HepG2 (cell line): ENCODE results near the gene FDPS. TPM values are rescaled to one million over a fixed set of nuclear protein-coding genes. Genes with fewer than 3 reads are reported as not detected.

ENCODE experiments used
- BRCA1 ChIP-seq: sonication (generic); formaldehyde crosslinking; IDR thresholded peaks from 2 replicates; pipeline ENCODE4 v1.4.0; 2020; ENCODE audit warnings: missing genetic modification reagents
- FOXO4 ChIP-seq: sonication (generic); formaldehyde crosslinking; conservative IDR thresholded peaks from 2 replicates; pipeline ENCODE4 v1.8.1; 2023; ENCODE audit warnings: missing genetic modification reagents
- HDAC2 ChIP-seq: sonication (generic); formaldehyde crosslinking; IDR thresholded peaks from 2 replicates; pipeline ENCODE4 v1.4.0; 2020; ENCODE audit warnings: missing genetic modification reagents
- HIC2 ChIP-seq: sonication (generic); formaldehyde crosslinking; IDR thresholded peaks from 2 replicates; pipeline ENCODE4 v1.9.0; 2022; ENCODE audit warnings: low read depth, missing genetic modification reagents
- KLF16 ChIP-seq, 2 experiments: sonication (generic) in 1 of 2; formaldehyde crosslinking in 1 of 2; IDR thresholded peaks; 2 replicates each; pipeline versions ENCODE4 v1.6.1 to v1.8.0; 2016 to 2023; ENCODE audit warnings: missing genetic modification reagents in 2 of 2, missing compliant biosample characterization in 1 of 2
- MEIS2 ChIP-seq: sonication (generic); formaldehyde crosslinking; IDR thresholded peaks from 2 replicates; pipeline ENCODE4 v1.9.0; 2021; ENCODE audit warnings: mild to moderate bottlenecking, missing genetic modification reagents
- SALL1 ChIP-seq: sonication (generic); formaldehyde crosslinking; IDR thresholded peaks from 2 replicates; pipeline ENCODE4 v1.8.0; 2022; ENCODE audit warnings: mild to moderate bottlenecking, missing genetic modification reagents
- ZEB1 ChIP-seq: IDR thresholded peaks from 2 replicates; pipeline ENCODE4 v1.6.1; 2012; ENCODE audit warnings: mild to moderate bottlenecking, low read depth, inconsistent platforms; ENCODE audit not compliant: insufficient replicate concordance
- ZFX ChIP-seq: sonication (generic); formaldehyde crosslinking; IDR thresholded peaks from 2 replicates; pipeline ENCODE4 v1.4.0; 2020; ENCODE audit warnings: mild to moderate bottlenecking, low read depth, missing genetic modification reagents, moderate library complexity
- ZFY ChIP-seq: sonication (generic); formaldehyde crosslinking; IDR thresholded peaks from 2 replicates; pipeline ENCODE4 v1.4.0; 2020; ENCODE audit warnings: missing genetic modification reagents
- ZNF225 ChIP-seq: sonication (generic); formaldehyde crosslinking; IDR thresholded peaks from 2 replicates; pipeline ENCODE4 v1.4.0; 2020; ENCODE audit warnings: mild to moderate bottlenecking, missing genetic modification reagents
- ZNF256 ChIP-seq: sonication (generic); formaldehyde crosslinking; conservative IDR thresholded peaks from 2 replicates; pipeline ENCODE4 v1.4.0; 2020; ENCODE audit warnings: missing genetic modification reagents
- ZNF414 ChIP-seq: sonication (generic); formaldehyde crosslinking; IDR thresholded peaks from 2 replicates; pipeline ENCODE4 v1.5.0; 2020; ENCODE audit warnings: missing genetic modification reagents
- ZNF546 ChIP-seq: sonication (generic); formaldehyde crosslinking; conservative IDR thresholded peaks from 2 replicates; pipeline ENCODE4 v1.8.1; 2023; ENCODE audit warnings: mild to moderate bottlenecking, missing genetic modification reagents
- ZNF598 ChIP-seq: sonication (generic); formaldehyde crosslinking; IDR thresholded peaks from 2 replicates; pipeline ENCODE4 v1.5.1; 2020; ENCODE audit warnings: mild to moderate bottlenecking, missing genetic modification reagents, borderline replicate concordance
- polyA plus RNA-seq, 8 experiments: library from polyadenylated mRNA; depleted of rRNA in 3 of 8; stranded (reverse) in 7 of 8; unstranded in 1 of 8; fragments of >200 nt; fragmentation: Illumina TruSeq in 4 of 8; extraction: Trizol in 4 of 8; gene quantifications; 2 replicates each; pipeline versions ENCODE4 v1.2.1 to v1.2.3, GENCODE V29; 2011 to 2016; ENCODE audit warnings: low read depth in 4 of 8, missing spikeins in 1 of 8, mixed read lengths in 1 of 8; ENCODE audit not compliant: insufficient read depth in 1 of 8
- total RNA-seq, 5 experiments: library from RNA; depleted of rRNA; stranded (reverse); fragments of >200 nt; fragmentation: Illumina TruSeq; extraction: Trizol; gene quantifications; 2 replicates each; pipeline ENCODE4 v1.2.3, GENCODE V29; 2016; ENCODE audit warnings: low read depth in 1 of 5
- TF ChIP-seq, protein P1 (sequence below), 2 experiments: sonication (generic) in 1 of 2; formaldehyde crosslinking in 1 of 2; IDR thresholded peaks; 2 replicates each; pipeline versions ENCODE4 v1.6.1 to v1.9.0; 2014 to 2022; ENCODE audit warnings: antibody characterized with exemption in 1 of 2, borderline replicate concordance in 1 of 2, inconsistent platforms in 1 of 2, low read depth in 1 of 2, missing genetic modification reagents in 1 of 2
- TF ChIP-seq, protein P2 (sequence below): IDR thresholded peaks from 2 replicates; pipeline ENCODE4 v1.6.1; 2016; ENCODE audit warnings: mild to moderate bottlenecking, missing biosample characterization, missing genetic modification reagents

Gene FDPS
- total and polyA plus RNA-seq, 2 of the 13 experiments (the other 11 are each of a cell fraction or from before 2014, with no cell fraction given): 264 to 519 TPM

GRCh38 chr1:155285631-155286044 lies 23.0 kb upstream of the FDPS start (continued):
- TF ChIP-seq FOXO4 (CRISPR knock-in tag) (no peak), ZEB1 (no peak), SALL1 (CRISPR knock-in tag) (peak; percentile 58), HIC2 (CRISPR knock-in tag) (no peak), ZNF256 (no peak), ZNF225 (CRISPR knock-in tag) (no peak), ZNF546 (CRISPR knock-in tag) (0 out of 2 replicates have a peak, but pooled peaks have one; percentile 16), ZFX (peak; percentile 67; the same call in 1 of the 2 replicates), ZFY (peak; percentile 31; the same call in 1 of the 2 replicates), ZNF598 (CRISPR knock-in tag) (no peak), MEIS2 (CRISPR knock-in tag) (peak; percentile 51; the same call in 1 of the 2 replicates), BRCA1 (CRISPR knock-in tag) (no peak), HDAC2 (peak; percentile 13; the same call in 1 of the 2 replicates), KLF16 (CRISPR knock-in tag; IDR thresholded peaks at IDR 0.05) (no peak), ZNF414 (CRISPR knock-in tag) (peak; percentile 60)
- TF ChIP-seq, protein P1, sequence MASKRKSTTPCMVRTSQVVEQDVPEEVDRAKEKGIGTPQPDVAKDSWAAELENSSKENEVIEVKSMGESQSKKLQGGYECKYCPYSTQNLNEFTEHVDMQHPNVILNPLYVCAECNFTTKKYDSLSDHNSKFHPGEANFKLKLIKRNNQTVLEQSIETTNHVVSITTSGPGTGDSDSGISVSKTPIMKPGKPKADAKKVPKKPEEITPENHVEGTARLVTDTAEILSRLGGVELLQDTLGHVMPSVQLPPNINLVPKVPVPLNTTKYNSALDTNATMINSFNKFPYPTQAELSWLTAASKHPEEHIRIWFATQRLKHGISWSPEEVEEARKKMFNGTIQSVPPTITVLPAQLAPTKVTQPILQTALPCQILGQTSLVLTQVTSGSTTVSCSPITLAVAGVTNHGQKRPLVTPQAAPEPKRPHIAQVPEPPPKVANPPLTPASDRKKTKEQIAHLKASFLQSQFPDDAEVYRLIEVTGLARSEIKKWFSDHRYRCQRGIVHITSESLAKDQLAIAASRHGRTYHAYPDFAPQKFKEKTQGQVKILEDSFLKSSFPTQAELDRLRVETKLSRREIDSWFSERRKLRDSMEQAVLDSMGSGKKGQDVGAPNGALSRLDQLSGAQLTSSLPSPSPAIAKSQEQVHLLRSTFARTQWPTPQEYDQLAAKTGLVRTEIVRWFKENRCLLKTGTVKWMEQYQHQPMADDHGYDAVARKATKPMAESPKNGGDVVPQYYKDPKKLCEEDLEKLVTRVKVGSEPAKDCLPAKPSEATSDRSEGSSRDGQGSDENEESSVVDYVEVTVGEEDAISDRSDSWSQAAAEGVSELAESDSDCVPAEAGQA (IDR thresholded peaks at IDR 0.05; ENCODE audit: low read depth): 0 out of 2 replicates have a peak, but pooled peaks have one; percentile 39
- TF ChIP-seq, protein P1 (CRISPR knock-in tag; IDR thresholded peaks at IDR 0.05; ENCODE audit: borderline replicate concordance): no peak
- TF ChIP-seq, protein P2, sequence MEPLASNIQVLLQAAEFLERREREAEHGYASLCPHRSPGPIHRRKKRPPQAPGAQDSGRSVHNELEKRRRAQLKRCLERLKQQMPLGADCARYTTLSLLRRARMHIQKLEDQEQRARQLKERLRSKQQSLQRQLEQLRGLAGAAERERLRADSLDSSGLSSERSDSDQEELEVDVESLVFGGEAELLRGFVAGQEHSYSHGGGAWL: no peak
